Upper lobe of right lung (tissue), 1 donor: ENCODE results near the gene RNF113B. TPM values are rescaled to one million over a fixed set of nuclear protein-coding genes. Genes with fewer than 3 reads are reported as not detected.
A peak's percentile ranks its signal among the peaks of the same experiment; 100 is the strongest.

ENCODE experiments used
- ATAC-seq: fragments of 200-7000 bp; cut with Tn5 transposase; one replicate; pipeline ENCODE4 v1.9.1; 2020; ENCODE audit warnings: mild to moderate bottlenecking, moderate library complexity
- DNase-seq: peaks from one replicate; pipeline ENCODE4 v3.0.0-alpha.2; 2020
- H3K27ac ChIP-seq: fragments of 200-600 bp; one replicate; pipeline ENCODE4 v1.8.0; 2022
- H3K27me3 ChIP-seq: fragments of 200-600 bp; one replicate; pipeline ENCODE4 v1.8.0; 2022; ENCODE audit warnings: mild to moderate bottlenecking
- H3K36me3 ChIP-seq: fragments of 200-600 bp; one replicate; pipeline ENCODE4 v1.8.0; 2022
- H3K4me1 ChIP-seq: fragments of 200-600 bp; one replicate; pipeline ENCODE4 v1.8.0; 2022
- H3K4me3 ChIP-seq: fragments of 200-600 bp; one replicate; pipeline ENCODE4 v1.8.0; 2022; ENCODE audit warnings: mild to moderate bottlenecking
- H3K9me3 ChIP-seq: fragments of 200-600 bp; one replicate; pipeline ENCODE4 v1.8.0; 2022
- CTCF ChIP-seq: fragments of 200-600 bp; IDR thresholded peaks from one replicate; pipeline ENCODE4 v1.8.0; 2022; ENCODE audit warnings: antibody characterized with exemption
- intact Hi-C: fragments of 100-400 bp; cut with DNase I; formaldehyde crosslinking; loops from one replicate; pipeline ENCODE4 v1.11.0; 2022
- microRNA-seq: library from miRNA; unstranded; fragments of <30 nt; microRNA quantifications from one replicate; pipeline ENCODE4 v1.2.0, GENCODE V29; 2020; ENCODE audit warnings: borderline microRNAs expressed
- total RNA-seq: library from RNA; stranded (reverse); fragmentation: NEBNext Ultra II Directional; extraction: Animal tissue kit (Norgen Biotek cat#: 25700); gene quantifications from one replicate; pipeline ENCODE4 v1.2.1, GENCODE V29; 2021
- donor health status: DM: no; HTN: yes; CAD: no; lungs with severe emphysema.

Gene RNF113B
- total RNA-seq, 1 donor from 2014 or later, result not detected

GRCh38 chr13:98133946-98134345 lies 43.1 kb downstream of the RNF113B start:
- TF ChIP-seq CTCF, result no peak
- ATAC-seq (peak; percentile 26), DNase-seq (no peak)
- Histone ChIP-seq H3K4me1 (no peaks in the 10 kb centered on the region), H3K27me3 (no peaks in the 10 kb centered on the region), H3K9me3 (no peaks in the 10 kb centered on the region), H3K4me3 (no peak overlapping the region), H3K27ac (no peak overlapping the region), H3K36me3 (no peaks in the 10 kb centered on the region)
- intact Hi-C loops, result no loop called here

- ATAC-seq (no peak), DNase-seq (no peak)
- H3K36me3 ChIP-seq, result no peaks in the 10 kb centered on the region
- no peaks in the 10 kb centered on the region for H3K9me3 ChIP-seq
- no peak overlapping the region for H3K27ac ChIP-seq
- H3K4me3 ChIP-seq, result no peak overlapping the region
- no peak for TF ChIP-seq CTCF
- H3K27me3 ChIP-seq, result no peaks in the 10 kb centered on the region
- intact Hi-C loops, result no loop called here
- no peaks in the 10 kb centered on the region for H3K4me1 ChIP-seq
Observed at GRCh38 chr13:98129059-98129746, 47.9 kb downstream of the RNF113B start.

Small RNAs within 50 kb of the gene (microRNA-seq; reads per million reads assigned to microRNA genes)
- not detected for gene MIR3170

Other genes with a start within 250 kb of the RNF113B start
- 88.6 TPM for gene IPO5, start 223.6 kb downstream of the RNF113B start, total RNA-seq
- gene FARP1, start 34.2 kb downstream of the RNF113B start, total RNA-seq, result 95.9 TPM